GM12878 (cell line): ENCODE data around the gene TM4SF18. TPM values are rescaled to one million over a fixed set of nuclear protein-coding genes. Genes with fewer than 3 reads are reported as not detected.

Source experiments
- ATAC-seq: fragments of 200-7000 bp; cut with Tn5 transposase; 3 replicates; pipeline ENCODE4 v1.9.1; 2020; ENCODE audit warnings: mild to moderate bottlenecking, moderate library complexity
- BruUV-seq: library from RNA; stranded (reverse); fragments of 400-500 nt; replicated peaks from 2 replicates; lab custom pipeline; 2021; lab: Mats Ljungman, UMichigan
- CTCF ChIA-PET: fragments of 300-600 bp; sonication (Branson Sonifier 250); formaldehyde crosslinking; extraction: SDS; loops from one replicate; lab custom pipeline; 2021; ENCODE audit warnings: inconsistent platforms; lab: Yijun Ruan, JAX
- POLR2A ChIA-PET: fragments of 350-600 bp; formaldehyde crosslinking; extraction: SDS; loops from one replicate; lab custom pipeline; 2021; ENCODE audit warnings: inconsistent platforms; lab: Charles Lee
- RAD21 ChIA-PET: fragments of 300-600 bp; sonication (Branson Sonifier 250); formaldehyde crosslinking; loops from one replicate; lab custom pipeline; 2023; ENCODE audit warnings: antibody characterized with exemption; ENCODE audit not compliant: unreplicated experiment; lab: Charles Lee
- SMC1A ChIA-PET: fragments of 300-600 bp; sonication (Branson Sonifier 250); formaldehyde crosslinking; loops from one replicate; lab custom pipeline; 2023; ENCODE audit not compliant: unreplicated experiment, uncharacterized antibody; lab: Charles Lee
- DNase-seq: peaks from one replicate; pipeline ENCODE4 v3.0.0-alpha.2; 2011; ENCODE audit warnings: low read depth, low spot score
- FAIRE-seq: peaks from 3 replicates; lab custom pipeline; 2011; peaks lifted over from hg19 to GRCh38; lab: Jason Lieb, UNC
- H2AFZ ChIP-seq: 2 replicates; pipeline ENCODE4 v1.6.0; 2011; ENCODE audit warnings: low read depth, low read length, control low read depth; ENCODE audit not compliant: control insufficient read depth
- H3K27ac ChIP-seq: 2 replicates; pipeline ENCODE4 v1.5.1; 2011; ENCODE audit warnings: control low read depth; ENCODE audit not compliant: control insufficient read depth, insufficient read depth
- H3K27me3 ChIP-seq, 2 experiments: replicated peaks in 1 of 2; 2 replicates each; pipeline versions ENCODE4 v1.6.0 to v1.6.1; 2011; ENCODE audit warnings: low read length in 1 of 2; ENCODE audit not compliant: control insufficient read depth in 2 of 2, insufficient read depth in 2 of 2
- H3K36me3 ChIP-seq, 2 experiments: 2 replicates each; pipeline ENCODE4 v1.5.1; 2011; ENCODE audit warnings: low read length in 1 of 2; ENCODE audit not compliant: control insufficient read depth in 2 of 2, insufficient read depth in 2 of 2
- H3K4me1 ChIP-seq: 2 replicates; pipeline ENCODE4 v1.6.1; 2011; ENCODE audit warnings: mild to moderate bottlenecking, low read length, moderate library complexity, mixed read lengths; ENCODE audit not compliant: control insufficient read depth, insufficient read depth
- H3K4me2 ChIP-seq: 2 replicates; pipeline ENCODE4 v1.6.0; 2011; ENCODE audit warnings: control low read depth; ENCODE audit not compliant: control insufficient read depth, insufficient read depth
- H3K4me3 ChIP-seq: fragments of 200-600 bp; sonication (generic); 2 replicates; pipeline ENCODE4 v1.5.1; 2016
- H3K79me2 ChIP-seq: 2 replicates; pipeline ENCODE4 v1.6.0; 2011; ENCODE audit warnings: low read length; ENCODE audit not compliant: control insufficient read depth, insufficient read depth
- H3K9ac ChIP-seq: 2 replicates; pipeline ENCODE4 v1.8.0; 2011; ENCODE audit warnings: low read length, control low read depth, mixed read lengths; ENCODE audit not compliant: control insufficient read depth, insufficient read depth
- H3K9me3 ChIP-seq: replicated peaks from 3 replicates; pipeline ENCODE4 v1.5.1; 2011; ENCODE audit warnings: mild to moderate bottlenecking, low read length; ENCODE audit not compliant: control insufficient read depth, insufficient read depth
- H4K20me1 ChIP-seq: 2 replicates; pipeline ENCODE4 v1.6.0; 2011; ENCODE audit not compliant: control insufficient read depth, insufficient read depth
- BCL3 ChIP-seq: IDR thresholded peaks from 2 replicates; pipeline ENCODE4 v1.6.1; 2011; ENCODE audit warnings: borderline replicate concordance, low read depth, mild to moderate bottlenecking, moderate library complexity, low read length; ENCODE audit not compliant: insufficient read depth, poor library complexity, severe bottlenecking
- CBFB ChIP-seq: IDR thresholded peaks from 2 replicates; pipeline ENCODE4 v1.6.1; 2016; ENCODE audit warnings: antibody characterized with exemption, low read depth
- CBX3 ChIP-seq: fragments of 200-600 bp; sonication (generic); IDR thresholded peaks from 2 replicates; pipeline ENCODE4 v1.6.1; 2016; ENCODE audit warnings: low read depth, borderline replicate concordance
- E4F1 ChIP-seq: fragments of 450-650 bp; IDR thresholded peaks from 2 replicates; pipeline ENCODE4 v1.6.1; 2018; ENCODE audit warnings: borderline replicate concordance, mild to moderate bottlenecking; ENCODE audit not compliant: partially characterized antibody
- EED ChIP-seq: sonication (generic); IDR thresholded peaks from 2 replicates; pipeline ENCODE4 v1.6.1; 2016; ENCODE audit warnings: antibody characterized with exemption, low read depth
- ELK1 ChIP-seq: IDR thresholded peaks from 2 replicates; pipeline ENCODE4 v1.6.1; 2012; ENCODE audit warnings: low read depth, low read length, improper control_type of control experiment
- LARP7 ChIP-seq: fragments of 450-650 bp; IDR thresholded peaks from 2 replicates; pipeline ENCODE4 v1.6.1; 2017; ENCODE audit warnings: mild to moderate bottlenecking
- MEF2A ChIP-seq: IDR thresholded peaks from 2 replicates; pipeline ENCODE4 v1.6.1; 2011; ENCODE audit warnings: low read depth, mild to moderate bottlenecking, low read length, moderate library complexity; ENCODE audit not compliant: insufficient read depth
- PML ChIP-seq: IDR thresholded peaks from 2 replicates; pipeline ENCODE4 v1.6.1; 2012; ENCODE audit warnings: low read length, inconsistent platforms
- RELB ChIP-seq: fragments of 450-650 bp; IDR thresholded peaks from 2 replicates; pipeline ENCODE4 v1.6.1; 2017; ENCODE audit warnings: low read depth, mild to moderate bottlenecking, moderate library complexity
- RUNX3 ChIP-seq: IDR thresholded peaks from 2 replicates; pipeline ENCODE4 v1.6.1; 2012; ENCODE audit warnings: low read length, inconsistent platforms
- SIN3A ChIP-seq: IDR thresholded peaks from 2 replicates; pipeline ENCODE4 v1.6.1; 2012; ENCODE audit warnings: low read depth, low read length, improper control_type of control experiment
- ZNF622 ChIP-seq: fragments of 450-650 bp; IDR thresholded peaks from 2 replicates; pipeline ENCODE4 v1.6.1; 2017; ENCODE audit warnings: mild to moderate bottlenecking, inconsistent platforms
- WGBS: methylation state at CpG from one replicate; pipeline ENCODE4 v1.1.6; 2016; ENCODE audit warnings: low lambda C conversion rate; ENCODE audit not compliant: insufficient replicate concordance, insufficient coverage; ENCODE audit errors: missing lambda C conversion rate; 5-methylcytosine and 5-hydroxymethylcytosine counted together
- in situ Hi-C: fragments of 300-500 bp; cut with MboI; formaldehyde crosslinking; loops from 9 replicates; pipeline ENCODE4 v1.14.3; 2018; ENCODE audit warnings: mixed read lengths
- intact Hi-C: fragments of 100-400 bp; cut with micrococcal nuclease; formaldehyde crosslinking; loops from one replicate; pipeline ENCODE4 v1.14.2; 2022; ENCODE audit not compliant: unreplicated experiment
- polyA plus RNA-seq, 11 experiments: library from polyadenylated mRNA; depleted of rRNA in 4 of 11; unstranded in 6 of 11; stranded (reverse) in 5 of 11; fragments of >200 nt; fragmentation: Nextera tagmentation in 4 of 11; fragmentation: Illumina TruSeq in 1 of 11; extraction: Ambion mirVana in 4 of 11; extraction: Trizol in 1 of 11; gene quantifications; 1 replicate in 1 of 11; 2 replicates in 10 of 11; pipeline versions ENCODE4 v1.2.1 to v1.2.3, GENCODE V29; 2011 to 2016; ENCODE audit warnings: inconsistent platforms in 2 of 11, missing spikeins in 2 of 11, low read depth in 1 of 11
- total RNA-seq, 4 experiments: library from RNA; depleted of rRNA in 3 of 4; stranded (reverse); fragments of >200 nt in 3 of 4; fragmentation: Illumina TruSeq in 1 of 4; extraction: Trizol in 1 of 4; gene quantifications; 2 replicates each; pipeline versions ENCODE4 v1.2.1 to v1.2.3, GENCODE V29; 2013 to 2021

Gene TM4SF18
- total and polyA plus RNA-seq, 10 of the 15 experiments (the other 5 are each of a cell fraction or from before 2014, with no cell fraction given) = 0.01 TPM; not detected in 9

GRCh38 chr3:149371723-149372114 lies 38.3 kb upstream of the TM4SF18 start:
- CTCF ChIA-PET = interaction anchor here (1.0 kb wide), 1 partner anchor 105 kb away, joined by 3 read pairs; no protein-coding TSS in a partner anchor
- DNase-seq = no peak
- RAD21 ChIA-PET = no interaction called here
- Histone ChIP-seq H3K4me2 (no peak overlapping the region), H3K27me3 (no peaks in the 10 kb centered on the region; a peak in 1 of 4 replicates), H3K9me3 (no peaks in the 10 kb centered on the region), H3K36me3 (no peaks in the 10 kb centered on the region), H3K4me1 (no peaks in the 10 kb centered on the region), H3K4me3 (no peak overlapping the region), H4K20me1 (no peaks in the 10 kb centered on the region), H3K79me2 (no peaks in the 10 kb centered on the region), H3K9ac (no peak overlapping the region), H3K27ac (no peak overlapping the region), H2AFZ (no peak overlapping the region)
- FAIRE-seq = no peak
- ATAC-seq = no peak
- no TSS peak for BruUV-seq
- WGBS = 32% methylated on average over 2 of the region's 2 CpGs
- no peak for TF ChIP-seq PML
- TF ChIP-seq RELB = no peak
- no peak for TF ChIP-seq RUNX3
- no peak for TF ChIP-seq CBFB
- TF ChIP-seq E4F1 = no peak
- no peak for TF ChIP-seq ELK1
- no peak for TF ChIP-seq ZNF622
- TF ChIP-seq CBX3 = no peak
- TF ChIP-seq MEF2A = no peak
- TF ChIP-seq BCL3 = no peak
- no peak for TF ChIP-seq EED
- TF ChIP-seq LARP7 = no peak
- no peak for TF ChIP-seq SIN3A
- POLR2A ChIA-PET = no interaction called here
- SMC1A ChIA-PET = no interaction called here
- intact Hi-C loops = no loop called here
- in situ Hi-C loops = no loop called here
